Omental fat pad (tissue), 4 donors: Measurements from ENCODE around the gene INPP5B. TPM values are rescaled to one million over a fixed set of nuclear protein-coding genes. Genes with fewer than 3 reads are reported as not detected.

Experiments used
- ATAC-seq: fragments of 150-250 bp; one replicate; pipeline ENCODE4 v1.9.1; 2016; ENCODE audit warnings: mild to moderate bottlenecking, moderate library complexity; ENCODE audit not compliant: low FRiP score
- DNase-seq: peaks from one replicate; pipeline ENCODE4 v3.0.0-alpha.2; 2019; ENCODE audit warnings: low spot score
- CTCF ChIP-seq, 3 donors: fragments of 450-650 bp; IDR thresholded peaks; one replicate each; pipeline ENCODE4 v1.5.1; 2016 to 2017; ENCODE audit warnings: antibody characterized with exemption in 3 of 3, mild to moderate bottlenecking in 3 of 3, moderate library complexity in 2 of 3
- total RNA-seq, 4 donors: library from RNA; depleted of rRNA; stranded (reverse); fragments of >200 nt; gene quantifications; one replicate each; pipeline ENCODE4 v1.1.0, GENCODE V29; 2016

Gene INPP5B
- total RNA-seq: 10 to 100 TPM; 16.2 to 45.6 (median 27.0) TPM

GRCh38 chr1:37946703-37947360 is at the start of gene INPP5B:
INPP5B (minus strand) TSS chr1:37947053; CDS start chr1:37946308, 745 bp downstream.
- TF ChIP-seq CTCF (IDR thresholded peaks at IDR 0.05): no peak
- ATAC-seq: peak; percentile 83

DNA sequence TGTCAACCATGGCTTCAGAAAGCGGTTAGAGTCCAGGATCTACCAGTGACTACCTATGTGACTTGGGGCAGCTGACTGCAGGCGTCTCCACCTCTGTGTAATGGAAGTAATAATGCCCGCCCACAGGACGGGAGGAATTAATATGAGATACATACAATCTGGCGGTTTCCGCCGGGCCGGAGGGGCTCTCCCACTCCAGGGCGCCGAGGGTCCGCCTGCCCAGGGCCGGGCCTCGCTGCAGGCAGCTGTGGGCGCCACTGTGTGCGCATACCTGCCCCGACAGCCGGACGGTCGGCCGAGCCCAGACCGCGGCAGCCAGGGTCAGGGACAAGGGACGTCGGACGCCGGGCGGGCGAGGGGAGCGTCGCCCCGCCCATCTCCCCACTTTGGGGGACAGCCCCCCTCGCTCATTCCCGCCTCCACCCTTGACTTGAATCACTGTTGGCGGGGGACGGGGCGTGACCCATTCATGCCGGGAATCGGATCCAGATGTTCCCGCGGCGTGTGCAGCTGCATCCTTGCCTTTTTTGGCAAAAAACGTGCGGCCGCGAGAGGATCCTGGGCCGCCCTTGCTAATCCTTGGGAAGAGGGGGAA is 49.0 kb upstream of the INPP5B start:
- TF ChIP-seq CTCF (IDR thresholded peaks at IDR 0.05): no peak
- ATAC-seq (peak; percentile 74), DNase-seq (peak; percentile 75)

More at GRCh38 chr1:37946703-37947360, at the start of gene INPP5B:
- DNase-seq: peak; percentile 66

GRCh38 chr1:37994886-37995566 is 48.2 kb upstream of the INPP5B start:
- no peak for DNase-seq
- TF ChIP-seq CTCF (IDR thresholded peaks at IDR 0.05): no peak

DNA sequence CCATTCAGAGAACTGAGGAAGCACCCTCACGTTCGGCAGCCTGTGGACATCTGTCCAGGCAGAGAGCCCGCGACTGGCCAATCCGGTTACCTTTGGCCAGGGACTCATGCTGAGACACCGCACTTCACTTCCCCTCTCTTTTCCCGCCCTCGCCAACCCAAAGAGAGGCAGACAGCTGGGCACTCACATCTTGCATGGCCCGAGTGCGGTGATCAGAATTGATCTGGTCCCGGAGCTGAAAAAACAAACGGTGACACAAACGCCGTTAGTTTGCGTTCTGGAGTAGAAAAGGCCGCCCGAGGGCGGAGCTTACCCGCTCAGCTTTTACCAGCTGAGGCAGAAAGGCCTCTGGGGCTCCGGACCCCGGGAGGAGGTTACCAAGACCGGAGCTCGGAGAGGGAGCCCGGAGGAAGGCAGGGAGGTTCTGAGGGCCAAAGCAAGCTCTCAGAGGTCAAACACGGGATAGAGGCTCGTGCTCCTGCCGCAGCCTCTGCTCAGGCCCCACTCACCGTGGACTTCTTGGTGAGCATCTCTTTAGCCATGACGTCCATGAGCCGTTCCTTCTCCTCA is 42.6 kb upstream of the INPP5B start:
- ATAC-seq: no peak
- TF ChIP-seq CTCF (IDR thresholded peaks at IDR 0.05): no peak
- DNase-seq: no peak

More at GRCh38 chr1:37994886-37995566, 48.2 kb upstream of the INPP5B start:
- no peak for ATAC-seq

DNA sequence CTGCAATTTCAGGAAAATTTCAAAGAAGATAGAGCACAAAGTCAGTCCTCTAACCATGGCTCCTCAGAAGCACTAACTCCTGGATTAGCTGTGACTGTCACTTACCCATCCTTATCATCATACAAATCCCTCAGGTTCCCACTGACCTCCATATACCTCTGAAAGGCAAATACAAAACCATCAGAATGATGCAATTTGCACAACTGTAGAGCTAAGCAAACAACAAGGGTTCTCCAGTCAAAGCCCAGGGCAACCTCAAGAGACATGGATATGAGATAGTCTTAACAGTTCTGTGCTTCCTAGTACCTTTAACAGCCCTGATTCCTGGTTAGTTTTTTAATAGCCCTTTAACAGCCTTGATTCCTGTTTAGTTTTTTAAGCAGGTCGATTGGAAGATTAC is 40.8 kb upstream of the INPP5B start:
- no peak for ATAC-seq
- TF ChIP-seq CTCF (IDR thresholded peaks at IDR 0.05): no peak

GRCh38 chr1:37983546-37983945 is 36.7 kb upstream of the INPP5B start:
- TF ChIP-seq CTCF (IDR thresholded peaks at IDR 0.05): no peak
- no peak for DNase-seq
- no peak for ATAC-seq

More for the DNA sequence above, 40.8 kb upstream of the INPP5B start:
- no peak for DNase-seq
